HG02678 (cell line): ENCODE measurements around the gene PCIF1.
"Not testable (repeated sequence)": the region's sequence is repeated elsewhere in the genome, so short reads cannot be mapped to it uniquely, and the experiment has no call there.

Source experiments
- ATAC-seq: cut with Tn5 transposase; IDR thresholded peaks from one replicate; pipeline ENCODE4 v1.9.1; 2021; ENCODE audit warnings: mild to moderate bottlenecking, moderate library complexity; ENCODE audit not compliant: unreplicated experiment

The PCIF1 gene

GRCh38 chr20:45921337-45922189 lies 12.9 kb upstream of the PCIF1 start:
- no peak for ATAC-seq

GRCh38 chr20:45924391-45925261 lies 9.9 kb upstream of the PCIF1 start:
- no peak for ATAC-seq

- ATAC-seq: no peak
Measured at GRCh38 chr20:45925821-45926506, 8.5 kb upstream of the PCIF1 start.

- no peak for ATAC-seq
Measured at GRCh38 chr20:45926731-45927070, 7.8 kb upstream of the PCIF1 start.

- no peak for ATAC-seq
Measured at GRCh38 chr20:45927071-45927878, 7.2 kb upstream of the PCIF1 start.

GRCh38 chr20:45931680-45932079 lies 2.8 kb upstream of the PCIF1 start:
- not testable (repeated sequence) for ATAC-seq

GRCh38 chr20:45933266-45934045 lies 1.0 kb upstream of the PCIF1 start:
- no peak for ATAC-seq

- peak; percentile 12 for ATAC-seq
Measured at GRCh38 chr20:45934046-45934585, 367 bp upstream of the PCIF1 start.

- ATAC-seq: peak; percentile 10
Measured at GRCh38 chr20:45935416-45936046, 1.0 kb downstream of the PCIF1 start.

- no peak for ATAC-seq
Measured at GRCh38 chr20:45937765-45938164, 3.3 kb downstream of the PCIF1 start.

GRCh38 chr20:45938727-45939438 lies 4.4 kb downstream of the PCIF1 start:
- ATAC-seq: no peak

GRCh38 chr20:45940053-45940452 lies 5.6 kb downstream of the PCIF1 start:
- ATAC-seq: no peak

GRCh38 chr20:45940469-45940868 lies 6.0 kb downstream of the PCIF1 start:
- ATAC-seq: no peak

GRCh38 chr20:45943613-45944012 lies 9.1 kb downstream of the PCIF1 start:
- no peak for ATAC-seq

GRCh38 chr20:45944151-45944964 lies 9.9 kb downstream of the PCIF1 start:
- ATAC-seq: no peak

- ATAC-seq: no peak
Measured at GRCh38 chr20:45944965-45945677, 10.6 kb downstream of the PCIF1 start.

GRCh38 chr20:45945678-45946148 lies 11.2 kb downstream of the PCIF1 start:
- ATAC-seq: no peak
